A549 (cell line): ENCODE data around the gene ABCC3. TPM values are rescaled to one million over a fixed set of nuclear protein-coding genes. Genes with fewer than 3 reads are reported as not detected.

Experiments used
- ATAC-seq, 2 experiments: fragments of 200-7000 bp in 1 of 2; fragments of >200 bp in 1 of 2; cut with Nextera tagmentation in 1 of 2; cut with Tn5 transposase in 1 of 2; 3 replicates each; pipeline versions ENCODE4 v1.8.0 to v1.9.1; 2018 to 2020; ENCODE audit warnings: mild to moderate bottlenecking in 1 of 2, moderate library complexity in 1 of 2
- CTCF ChIA-PET: fragments of 300-600 bp; sonication (Branson Sonifier 250); formaldehyde crosslinking; extraction: SDS; loops from one replicate; lab custom pipeline; 2021; ENCODE audit warnings: antibody characterized with exemption, inconsistent platforms; lab: Yijun Ruan, JAX
- POLR2A ChIA-PET: fragments of 350-600 bp; formaldehyde crosslinking; extraction: SDS; loops from one replicate; lab custom pipeline; 2021; ENCODE audit warnings: antibody characterized with exemption, inconsistent platforms; lab: Yijun Ruan, JAX
- DNase-seq, 2 experiments: peaks; one replicate each; pipeline versions ENCODE4 v3.0.0 to v3.0.0-alpha.2; 2011 to 2016; ENCODE audit warnings: low read depth in 1 of 2, low spot score in 1 of 2
- FAIRE-seq: peaks from 2 replicates; lab custom pipeline; 2011; peaks lifted over from hg19 to GRCh38; lab: Jason Lieb, UNC
- H3K27ac ChIP-seq, 2 experiments: fragments of >200 bp; sonication (Bioruptor Twin); formaldehyde crosslinking; 3 replicates each; pipeline ENCODE4 v1.5.1; 2016 to 2017
- H3K4me1 ChIP-seq: fragments of >200 bp; sonication (Bioruptor Twin); formaldehyde crosslinking; 3 replicates; pipeline ENCODE4 v1.6.1; 2016
- H3K4me2 ChIP-seq: fragments of >200 bp; sonication (Bioruptor Twin); formaldehyde crosslinking; 3 replicates; pipeline ENCODE4 v1.6.1; 2016
- H3K4me3 ChIP-seq: fragments of >200 bp; sonication (Bioruptor Twin); formaldehyde crosslinking; 3 replicates; pipeline ENCODE4 v1.5.1; 2016
- H3K9me3 ChIP-seq: fragments of >200 bp; sonication (Bioruptor Twin); formaldehyde crosslinking; 3 replicates; pipeline ENCODE4 v1.6.1; 2016
- ATOH8 ChIP-seq: fragments of 250-450 bp; sonication (Bioruptor Pico); IDR thresholded peaks from 2 replicates; pipeline ENCODE4 v1.5.0; 2020; ENCODE audit warnings: low read depth, mild to moderate bottlenecking, moderate library complexity
- CBX2 ChIP-seq: fragments of 200-600 bp; sonication (generic); IDR thresholded peaks from 2 replicates; pipeline ENCODE4 v1.6.1; 2016; ENCODE audit warnings: low read depth, mild to moderate bottlenecking, borderline replicate concordance
- CBX8 ChIP-seq: fragments of 200-600 bp; sonication (generic); IDR thresholded peaks from 2 replicates; pipeline ENCODE4 v1.6.1; 2016
- CHD4 ChIP-seq: fragments of 200-600 bp; sonication (generic); IDR thresholded peaks from 2 replicates; pipeline ENCODE4 v1.6.1; 2016; ENCODE audit warnings: antibody characterized with exemption, mild to moderate bottlenecking, borderline replicate concordance
- EHF ChIP-seq: fragments of 250-450 bp; sonication (Bioruptor Pico); IDR thresholded peaks from 2 replicates; pipeline ENCODE4 v1.5.0; 2020; ENCODE audit warnings: mild to moderate bottlenecking
- EHMT2 ChIP-seq: fragments of 200-600 bp; sonication (generic); IDR thresholded peaks from 2 replicates; pipeline ENCODE4 v1.6.1; 2016; ENCODE audit warnings: antibody characterized with exemption, low read depth, mild to moderate bottlenecking, moderate library complexity
- ESRRA ChIP-seq: fragments of 150-350 bp; IDR thresholded peaks from 2 replicates; pipeline ENCODE4 v1.6.1; 2014; ENCODE audit warnings: mild to moderate bottlenecking, low read length, borderline replicate concordance
- FOSB ChIP-seq: fragments of 250-450 bp; sonication (Bioruptor Pico); IDR thresholded peaks from 2 replicates; pipeline ENCODE4 v1.5.0; 2020; ENCODE audit warnings: mild to moderate bottlenecking, moderate library complexity
- FOSL2 ChIP-seq, 2 experiments: fragments of 450-650 bp in 1 of 2; fragments of >200 bp in 1 of 2; sonication (Bioruptor Twin) in 1 of 2; formaldehyde crosslinking; IDR thresholded peaks; 2 replicates each; pipeline versions ENCODE4 v1.5.0 to v1.6.1; 2016 to 2020; ENCODE audit warnings: mild to moderate bottlenecking in 1 of 2, moderate library complexity in 1 of 2
- GATA3 ChIP-seq: IDR thresholded peaks from 2 replicates; pipeline ENCODE4 v1.6.1; 2012; ENCODE audit warnings: borderline replicate concordance
- HDAC2 ChIP-seq: fragments of 200-600 bp; sonication (generic); IDR thresholded peaks from 2 replicates; pipeline ENCODE4 v1.6.1; 2016
- HOXA7 ChIP-seq: fragments of 250-450 bp; sonication (Bioruptor Pico); IDR thresholded peaks from 2 replicates; pipeline ENCODE4 v1.5.0; 2020; ENCODE audit warnings: mild to moderate bottlenecking, moderate library complexity
- HOXB13 ChIP-seq: fragments of 250-450 bp; sonication (Bioruptor Pico); IDR thresholded peaks from 2 replicates; pipeline ENCODE4 v1.5.0; 2020; ENCODE audit warnings: low read depth, mild to moderate bottlenecking, moderate library complexity
- HOXB5 ChIP-seq: fragments of 250-450 bp; sonication (Bioruptor Pico); IDR thresholded peaks from 2 replicates; pipeline ENCODE4 v1.5.0; 2020; ENCODE audit warnings: mild to moderate bottlenecking, moderate library complexity
- JUN ChIP-seq, 2 experiments: fragments of >200 bp; sonication (Bioruptor Twin); formaldehyde crosslinking; IDR thresholded peaks; 2 replicates in 1 of 2; 3 replicates in 1 of 2; pipeline ENCODE4 v1.6.1; 2016 to 2017
- JUNB ChIP-seq: fragments of >200 bp; sonication (Bioruptor Twin); formaldehyde crosslinking; IDR thresholded peaks from 2 replicates; pipeline ENCODE4 v1.6.1; 2016
- KDM5A ChIP-seq: fragments of 200-600 bp; sonication (generic); IDR thresholded peaks from 2 replicates; pipeline ENCODE4 v1.6.1; 2016; ENCODE audit warnings: antibody characterized with exemption, mild to moderate bottlenecking
- MYC ChIP-seq: IDR thresholded peaks from 2 replicates; pipeline ENCODE4 v1.6.1; 2012; ENCODE audit warnings: mild to moderate bottlenecking, inconsistent platforms, low read length, improper control_type of control experiment, borderline replicate concordance
- NFE2L2 ChIP-seq: fragments of 150-350 bp; conservative IDR thresholded peaks from 2 replicates; pipeline ENCODE4 v1.6.1; 2014; ENCODE audit warnings: low read length
- NR3C1 ChIP-seq: fragments of >200 bp; sonication (Bioruptor Twin); formaldehyde crosslinking; IDR thresholded peaks from 3 replicates; pipeline ENCODE4 v1.6.1; 2017
- RAD21 ChIP-seq, 2 experiments: fragments of >200 bp in 1 of 2; sonication (Bioruptor Twin) in 1 of 2; formaldehyde crosslinking in 1 of 2; IDR thresholded peaks in 1 of 2; conservative IDR thresholded peaks in 1 of 2; 2 replicates in 1 of 2; 3 replicates in 1 of 2; pipeline ENCODE4 v1.6.1; 2012 to 2018; ENCODE audit warnings: inconsistent platforms in 1 of 2
- RCOR1 ChIP-seq: fragments of 150-350 bp; IDR thresholded peaks from 2 replicates; pipeline ENCODE4 v1.6.1; 2014; ENCODE audit warnings: antibody characterized with exemption, low read length, low read depth
- RNF2 ChIP-seq: fragments of 200-600 bp; sonication (generic); IDR thresholded peaks from 2 replicates; pipeline ENCODE4 v1.6.1; 2016; ENCODE audit warnings: low read depth, mild to moderate bottlenecking, antibody characterized with exemption, moderate library complexity, borderline replicate concordance
- SREBF2 ChIP-seq: fragments of 450-650 bp; IDR thresholded peaks from 2 replicates; pipeline ENCODE4 v1.6.1; 2014; ENCODE audit warnings: mild to moderate bottlenecking, moderate library complexity
- TFCP2L1 ChIP-seq: fragments of 250-450 bp; sonication (Bioruptor Pico); IDR thresholded peaks from 2 replicates; pipeline ENCODE4 v1.5.0; 2021; ENCODE audit warnings: mild to moderate bottlenecking
- ZFP36 ChIP-seq: fragments of 450-650 bp; IDR thresholded peaks from 2 replicates; pipeline ENCODE4 v1.6.1; 2014; ENCODE audit warnings: borderline replicate concordance; ENCODE audit not compliant: partially characterized antibody
- ZNF302 ChIP-seq: fragments of 250-450 bp; sonication (Bioruptor Pico); IDR thresholded peaks from 2 replicates; pipeline ENCODE4 v1.9.0; 2021; ENCODE audit warnings: inconsistent platforms, mild to moderate bottlenecking, moderate library complexity
- ZSCAN20 ChIP-seq: fragments of 250-450 bp; sonication (Bioruptor Pico); IDR thresholded peaks from 2 replicates; pipeline ENCODE4 v1.8.0; 2022; ENCODE audit warnings: mild to moderate bottlenecking, moderate library complexity
- WGBS: methylation state at CpG from one replicate; pipeline ENCODE4 v1.1.6; 2017; ENCODE audit errors: missing lambda C conversion rate; 5-methylcytosine and 5-hydroxymethylcytosine counted together
- polyA plus RNA-seq, 4 experiments: library from polyadenylated mRNA; depleted of rRNA in 3 of 4; stranded (reverse); fragments of >200 nt; fragmentation: RNase III in 1 of 4; extraction: RNeasy Plus Mini Kit Qiagen cat#74134 plus additional on column Dnase treatment in 1 of 4; gene quantifications; 2 replicates in 3 of 4; 3 replicates in 1 of 4; pipeline ENCODE4 v1.2.3, GENCODE V29; 2011 to 2017
- TF ChIP-seq, protein P1 (sequence below): IDR thresholded peaks from 2 replicates; pipeline ENCODE4 v1.6.1; 2012
- TF ChIP-seq, protein P2 (sequence below): fragments of 250-450 bp; sonication (Bioruptor Pico); IDR thresholded peaks from 2 replicates; pipeline ENCODE4 v1.5.0; 2021; ENCODE audit warnings: mild to moderate bottlenecking, moderate library complexity, borderline replicate concordance
- TF ChIP-seq, protein P3 (sequence below): IDR thresholded peaks from 2 replicates; pipeline ENCODE4 v1.6.1; 2012
- TF ChIP-seq, protein P4 (sequence below): IDR thresholded peaks from 2 replicates; pipeline ENCODE4 v1.6.1; 2012; ENCODE audit warnings: low read depth, borderline replicate concordance
- TF ChIP-seq, protein P5 (sequence below): fragments of 200-600 bp; sonication (generic); IDR thresholded peaks from 2 replicates; pipeline ENCODE4 v1.6.1; 2016; ENCODE audit warnings: antibody characterized with exemption, mild to moderate bottlenecking, moderate library complexity

ABCC3 gene
- polyA plus RNA-seq, 2 of the 4 experiments (the other 2 are of a cell fraction) = 248 to 342 TPM

DNA sequence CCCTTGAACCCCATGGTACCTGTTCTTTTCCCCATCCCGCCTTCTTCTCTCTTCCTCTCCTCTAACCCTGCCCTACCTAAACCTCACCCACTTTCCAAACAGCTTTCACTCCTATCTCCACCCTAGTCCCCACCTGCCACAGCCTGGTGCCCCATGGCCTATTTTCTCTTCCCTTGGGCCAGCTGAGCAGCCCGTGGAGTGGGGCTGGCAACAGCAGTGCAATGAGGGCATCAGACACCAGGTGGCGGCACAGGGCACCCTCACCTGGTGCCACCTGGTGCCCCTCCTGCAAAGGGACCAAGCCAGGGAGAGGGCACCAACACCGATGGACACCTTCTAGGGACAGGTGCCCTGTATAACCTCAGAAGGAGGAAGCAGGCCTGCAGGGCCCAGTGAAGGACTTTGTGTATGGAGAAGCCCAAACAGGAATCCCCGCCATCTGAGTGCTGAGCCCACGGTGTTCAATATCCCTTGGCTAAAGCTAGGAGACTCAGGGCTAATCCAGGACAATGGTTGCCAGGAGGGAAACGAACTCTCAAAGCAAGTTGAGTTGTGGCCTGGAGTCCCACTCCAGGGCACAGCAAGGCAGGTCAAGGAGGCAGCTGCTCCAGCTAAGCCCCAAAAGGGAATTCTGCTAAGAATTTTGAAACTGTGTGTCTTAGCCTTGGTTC is 4.0 kb upstream of the ABCC3 start:
- peak; percentile 13 for FAIRE-seq
- Histone ChIP-seq H3K4me2 (peak overlapping the region; percentile 56), H3K27ac (peak overlapping the region; percentile 99 to 100), H3K4me1 (peaks cover 82% of the 10 kb centered on the region), H3K4me3 (no peak overlapping the region), H3K9me3 (no peaks in the 10 kb centered on the region)
- POLR2A ChIA-PET = interaction anchor here (1.1 to 2.0 kb wide), 3 partner anchors 8 to 88 kb away, joined by 3 to 11 read pairs (median 3); no protein-coding TSS in a partner anchor
- peak; percentile 37 to 50; a peak in 5 of 6 replicates for ATAC-seq
- CTCF ChIA-PET = interaction anchor here (0.6 to 48.0 kb wide), 37 partner anchors 8 to 321 kb away, joined by 3 to 2097 read pairs (median 5); partner anchors contain the start of genes ABCC3, ANKRD40, CACNA1G and SPATA20
- WGBS = 52% methylated on average over 7 of the region's 7 CpGs
- peak; percentile 66 to 90 for DNase-seq
- TF ChIP-seq, protein P1, sequence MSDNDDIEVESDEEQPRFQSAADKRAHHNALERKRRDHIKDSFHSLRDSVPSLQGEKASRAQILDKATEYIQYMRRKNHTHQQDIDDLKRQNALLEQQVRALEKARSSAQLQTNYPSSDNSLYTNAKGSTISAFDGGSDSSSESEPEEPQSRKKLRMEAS = peak; percentile 52
- TF ChIP-seq, protein P2, sequence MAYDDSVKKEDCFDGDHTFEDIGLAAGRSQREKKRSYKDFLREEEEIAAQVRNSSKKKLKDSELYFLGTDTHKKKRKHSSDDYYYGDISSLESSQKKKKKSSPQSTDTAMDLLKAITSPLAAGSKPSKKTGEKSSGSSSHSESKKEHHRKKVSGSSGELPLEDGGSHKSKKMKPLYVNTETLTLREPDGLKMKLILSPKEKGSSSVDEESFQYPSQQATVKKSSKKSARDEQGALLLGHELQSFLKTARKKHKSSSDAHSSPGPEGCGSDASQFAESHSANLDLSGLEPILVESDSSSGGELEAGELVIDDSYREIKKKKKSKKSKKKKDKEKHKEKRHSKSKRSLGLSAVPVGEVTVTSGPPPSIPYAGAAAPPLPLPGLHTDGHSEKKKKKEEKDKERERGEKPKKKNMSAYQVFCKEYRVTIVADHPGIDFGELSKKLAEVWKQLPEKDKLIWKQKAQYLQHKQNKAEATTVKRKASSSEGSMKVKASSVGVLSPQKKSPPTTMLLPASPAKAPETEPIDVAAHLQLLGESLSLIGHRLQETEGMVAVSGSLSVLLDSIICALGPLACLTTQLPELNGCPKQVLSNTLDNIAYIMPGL (CRISPR knock-in tag) = no peak
- no peak for TF ChIP-seq EHF
- no peak for TF ChIP-seq NR3C1
- no peak for TF ChIP-seq FOSB (CRISPR knock-in tag)
- no peak for TF ChIP-seq HDAC2
- no peak for TF ChIP-seq EHMT2
- TF ChIP-seq, protein P3, sequence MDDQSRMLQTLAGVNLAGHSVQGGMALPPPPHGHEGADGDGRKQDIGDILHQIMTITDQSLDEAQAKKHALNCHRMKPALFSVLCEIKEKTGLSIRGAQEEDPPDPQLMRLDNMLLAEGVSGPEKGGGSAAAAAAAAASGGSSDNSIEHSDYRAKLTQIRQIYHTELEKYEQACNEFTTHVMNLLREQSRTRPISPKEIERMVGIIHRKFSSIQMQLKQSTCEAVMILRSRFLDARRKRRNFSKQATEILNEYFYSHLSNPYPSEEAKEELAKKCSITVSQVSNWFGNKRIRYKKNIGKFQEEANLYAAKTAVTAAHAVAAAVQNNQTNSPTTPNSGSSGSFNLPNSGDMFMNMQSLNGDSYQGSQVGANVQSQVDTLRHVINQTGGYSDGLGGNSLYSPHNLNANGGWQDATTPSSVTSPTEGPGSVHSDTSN = no peak
- TF ChIP-seq RAD21 (conservative IDR thresholded peaks at IDR 0.05 in 1 of 2, IDR thresholded peaks at IDR 0.05 in 1 of 2) = peak; percentile 85 to 86
- TF ChIP-seq CBX2 = no peak
- no peak for TF ChIP-seq GATA3
- no peak for TF ChIP-seq ZFP36
- no peak for TF ChIP-seq KDM5A
- no peak for TF ChIP-seq JUNB
- TF ChIP-seq, protein P4, sequence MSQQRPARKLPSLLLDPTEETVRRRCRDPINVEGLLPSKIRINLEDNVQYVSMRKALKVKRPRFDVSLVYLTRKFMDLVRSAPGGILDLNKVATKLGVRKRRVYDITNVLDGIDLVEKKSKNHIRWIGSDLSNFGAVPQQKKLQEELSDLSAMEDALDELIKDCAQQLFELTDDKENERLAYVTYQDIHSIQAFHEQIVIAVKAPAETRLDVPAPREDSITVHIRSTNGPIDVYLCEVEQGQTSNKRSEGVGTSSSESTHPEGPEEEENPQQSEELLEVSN = no peak
- TF ChIP-seq ZNF302 (CRISPR knock-in tag) = no peak
- TF ChIP-seq CBX8 = no peak
- no peak for TF ChIP-seq ZSCAN20 (CRISPR knock-in tag)
- TF ChIP-seq HOXB13 (CRISPR knock-in tag) = no peak
- no peak for TF ChIP-seq TFCP2L1
- no peak for TF ChIP-seq MYC
- no peak for TF ChIP-seq JUN (IDR thresholded peaks at IDR 0.05)
- TF ChIP-seq FOSL2 (IDR thresholded peaks at IDR 0.05) = no peak
- TF ChIP-seq FOSL2 (CRISPR knock-in tag; IDR thresholded peaks at IDR 0.05) = peak; percentile 19; the same call in 1 of the 2 replicates
- no peak for TF ChIP-seq RCOR1
- no peak for TF ChIP-seq RNF2
- peak; percentile 43; the same call in 1 of the 2 replicates for TF ChIP-seq ATOH8 (CRISPR knock-in tag)
- TF ChIP-seq HOXA7 (CRISPR knock-in tag) = no peak
- no peak for TF ChIP-seq NFE2L2
- peak; percentile 4; the same call in 1 of the 2 replicates for TF ChIP-seq HOXB5 (CRISPR knock-in tag)
- TF ChIP-seq SREBF2 = no peak
- TF ChIP-seq CHD4 = no peak
- no peak for TF ChIP-seq ESRRA
- TF ChIP-seq, protein P5, sequence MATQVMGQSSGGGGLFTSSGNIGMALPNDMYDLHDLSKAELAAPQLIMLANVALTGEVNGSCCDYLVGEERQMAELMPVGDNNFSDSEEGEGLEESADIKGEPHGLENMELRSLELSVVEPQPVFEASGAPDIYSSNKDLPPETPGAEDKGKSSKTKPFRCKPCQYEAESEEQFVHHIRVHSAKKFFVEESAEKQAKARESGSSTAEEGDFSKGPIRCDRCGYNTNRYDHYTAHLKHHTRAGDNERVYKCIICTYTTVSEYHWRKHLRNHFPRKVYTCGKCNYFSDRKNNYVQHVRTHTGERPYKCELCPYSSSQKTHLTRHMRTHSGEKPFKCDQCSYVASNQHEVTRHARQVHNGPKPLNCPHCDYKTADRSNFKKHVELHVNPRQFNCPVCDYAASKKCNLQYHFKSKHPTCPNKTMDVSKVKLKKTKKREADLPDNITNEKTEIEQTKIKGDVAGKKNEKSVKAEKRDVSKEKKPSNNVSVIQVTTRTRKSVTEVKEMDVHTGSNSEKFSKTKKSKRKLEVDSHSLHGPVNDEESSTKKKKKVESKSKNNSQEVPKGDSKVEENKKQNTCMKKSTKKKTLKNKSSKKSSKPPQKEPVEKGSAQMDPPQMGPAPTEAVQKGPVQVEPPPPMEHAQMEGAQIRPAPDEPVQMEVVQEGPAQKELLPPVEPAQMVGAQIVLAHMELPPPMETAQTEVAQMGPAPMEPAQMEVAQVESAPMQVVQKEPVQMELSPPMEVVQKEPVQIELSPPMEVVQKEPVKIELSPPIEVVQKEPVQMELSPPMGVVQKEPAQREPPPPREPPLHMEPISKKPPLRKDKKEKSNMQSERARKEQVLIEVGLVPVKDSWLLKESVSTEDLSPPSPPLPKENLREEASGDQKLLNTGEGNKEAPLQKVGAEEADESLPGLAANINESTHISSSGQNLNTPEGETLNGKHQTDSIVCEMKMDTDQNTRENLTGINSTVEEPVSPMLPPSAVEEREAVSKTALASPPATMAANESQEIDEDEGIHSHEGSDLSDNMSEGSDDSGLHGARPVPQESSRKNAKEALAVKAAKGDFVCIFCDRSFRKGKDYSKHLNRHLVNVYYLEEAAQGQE = no peak
